NCI-H82 (cell line): ENCODE measurements around the gene TMEM176B.

Experiments used
- DNase-seq: peaks from one replicate; lab custom pipeline; 2025; lab: John Stamatoyannopoulos, UW

The TMEM176B gene

DNA sequence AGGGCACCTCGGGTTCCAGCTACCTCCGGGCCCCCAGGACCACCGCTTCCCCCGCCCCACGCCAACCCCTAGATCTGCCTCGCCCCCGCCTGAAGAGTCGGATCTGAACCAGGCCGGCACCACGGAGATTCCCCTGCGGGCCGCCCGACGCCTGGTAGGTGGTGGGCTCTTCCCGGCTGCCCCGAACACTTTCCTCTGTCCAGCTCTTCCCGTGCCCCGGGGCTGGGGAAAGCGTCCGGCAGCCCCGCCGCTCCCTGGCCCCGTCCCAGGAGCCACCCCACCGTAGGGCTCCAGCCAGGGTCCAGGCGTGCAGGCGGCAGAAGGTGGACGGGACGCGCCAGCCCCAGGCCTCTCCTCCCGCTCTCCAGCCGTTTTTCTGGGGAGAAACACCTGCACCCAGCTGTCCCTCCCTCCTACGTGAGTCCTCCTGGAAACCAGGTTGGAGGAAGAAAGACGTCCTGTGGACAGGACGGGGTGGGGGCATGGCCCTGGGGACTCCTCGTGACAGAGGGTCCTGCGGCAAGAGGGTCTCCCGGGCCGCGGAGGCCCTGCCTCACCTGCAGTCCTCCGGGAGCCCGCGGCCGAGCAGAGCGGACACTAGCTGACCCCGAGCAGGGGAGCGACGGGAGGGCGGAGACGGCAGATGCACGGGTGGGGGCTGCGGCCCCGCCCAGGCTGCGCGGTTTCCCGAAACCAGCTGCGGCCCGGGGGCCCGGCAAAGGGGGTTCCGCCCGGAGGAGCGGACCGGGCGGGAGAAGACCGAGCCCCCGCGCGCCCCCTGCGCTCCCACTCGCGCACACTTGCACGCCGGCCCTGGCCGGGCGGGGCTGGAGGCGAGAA is at the start of gene TMEM176B:
Gene TMEM176B (minus strand): TSS at position 624 of the 840 bp plus-strand sequence. CDS start 3,795 bp downstream, outside the sequence.
- DNase-seq, result no peak

DNA sequence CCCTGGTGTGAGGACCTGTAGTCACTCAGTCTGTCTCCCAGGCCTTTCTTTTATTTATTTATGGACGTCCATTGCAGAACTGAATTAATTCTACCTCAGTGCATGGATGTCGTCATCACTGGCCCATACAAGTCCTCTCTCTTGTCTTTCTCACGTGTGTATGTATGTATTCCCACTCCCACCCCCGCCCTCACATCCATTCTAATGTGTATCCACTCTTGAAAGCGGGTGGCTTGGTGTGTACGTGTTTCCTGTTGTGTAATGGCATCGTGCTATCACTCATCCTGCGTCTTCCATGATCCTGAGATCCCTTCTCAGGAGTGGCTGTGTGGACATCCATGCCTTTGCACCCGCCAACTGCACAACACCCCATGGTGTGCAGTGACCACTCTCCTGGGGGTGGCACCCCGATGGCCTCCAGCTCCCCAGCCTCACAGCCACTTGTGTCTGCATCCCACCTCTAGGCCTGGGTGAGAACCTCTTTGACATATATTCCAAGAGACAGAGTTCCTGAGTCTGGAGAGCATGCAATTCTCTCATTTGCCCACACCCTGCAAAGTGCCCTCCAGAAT is 49.1 kb upstream of the TMEM176B start:
- no peak for DNase-seq

DNA sequence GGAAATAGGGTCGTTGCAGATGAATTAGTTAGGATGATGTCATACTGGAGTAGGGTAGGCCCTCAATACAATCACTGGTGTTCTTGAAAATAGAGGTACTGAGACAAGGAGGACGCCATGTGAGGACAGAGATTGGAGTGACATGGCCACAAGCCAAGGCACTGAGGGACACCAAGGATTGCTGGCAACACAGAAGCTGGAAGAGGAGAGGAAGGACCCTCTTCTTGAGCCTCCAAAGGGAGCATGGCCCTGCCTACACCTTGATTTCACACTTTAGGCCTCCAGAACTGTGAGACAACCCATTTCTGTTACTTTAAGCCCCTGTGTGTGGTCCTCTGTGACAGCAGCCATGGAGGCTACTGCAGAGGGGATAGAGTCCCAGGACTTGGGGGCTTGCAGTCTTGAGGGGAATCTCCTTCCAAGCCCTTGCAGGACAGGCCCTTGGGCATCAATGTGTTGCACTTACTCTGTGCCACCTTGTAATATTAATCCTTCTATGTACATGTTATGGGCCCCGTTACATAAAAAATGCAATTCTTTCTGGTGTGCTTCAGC is 48.5 kb upstream of the TMEM176B start:
- no peak for DNase-seq

DNA sequence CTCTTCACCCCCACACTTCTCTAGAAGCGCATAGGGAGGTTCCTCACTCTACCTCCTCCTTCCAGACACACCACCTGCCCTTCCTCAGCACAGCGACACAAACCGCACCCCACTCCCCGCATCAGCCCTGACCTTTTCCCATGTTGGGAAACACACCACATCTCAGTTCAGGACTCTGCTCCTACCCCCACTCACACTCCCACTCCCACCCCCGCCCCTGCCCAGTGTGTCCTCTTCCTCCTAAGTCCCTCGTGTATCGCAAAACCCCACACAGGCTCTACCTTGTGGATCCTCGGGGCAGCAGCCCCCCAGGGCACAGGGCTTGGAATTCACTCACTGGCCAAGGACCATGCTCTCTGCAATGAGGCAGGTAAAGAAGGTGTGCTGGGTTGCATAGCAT is 47.9 kb upstream of the TMEM176B start:
- DNase-seq, result no peak

DNA sequence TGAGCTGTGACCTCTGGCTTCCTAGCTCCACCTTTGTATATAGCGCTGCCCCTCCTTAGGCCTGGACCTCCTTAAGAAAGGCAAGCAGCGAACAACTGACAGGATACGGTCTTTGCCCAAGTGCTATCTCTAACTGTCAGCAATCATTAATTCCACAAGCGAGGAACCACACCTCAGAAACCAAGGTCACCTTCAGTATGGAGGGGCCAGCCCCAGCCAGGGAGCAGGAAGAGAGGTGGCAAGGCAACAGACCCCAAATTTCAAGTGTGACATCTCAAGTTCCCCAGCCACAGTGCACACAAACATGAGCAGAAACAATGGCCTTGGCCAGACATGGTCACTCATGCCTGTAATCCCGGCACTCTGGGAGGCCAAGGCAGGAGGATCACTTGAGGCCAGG is 47.4 kb upstream of the TMEM176B start:
- DNase-seq, result no peak

DNA sequence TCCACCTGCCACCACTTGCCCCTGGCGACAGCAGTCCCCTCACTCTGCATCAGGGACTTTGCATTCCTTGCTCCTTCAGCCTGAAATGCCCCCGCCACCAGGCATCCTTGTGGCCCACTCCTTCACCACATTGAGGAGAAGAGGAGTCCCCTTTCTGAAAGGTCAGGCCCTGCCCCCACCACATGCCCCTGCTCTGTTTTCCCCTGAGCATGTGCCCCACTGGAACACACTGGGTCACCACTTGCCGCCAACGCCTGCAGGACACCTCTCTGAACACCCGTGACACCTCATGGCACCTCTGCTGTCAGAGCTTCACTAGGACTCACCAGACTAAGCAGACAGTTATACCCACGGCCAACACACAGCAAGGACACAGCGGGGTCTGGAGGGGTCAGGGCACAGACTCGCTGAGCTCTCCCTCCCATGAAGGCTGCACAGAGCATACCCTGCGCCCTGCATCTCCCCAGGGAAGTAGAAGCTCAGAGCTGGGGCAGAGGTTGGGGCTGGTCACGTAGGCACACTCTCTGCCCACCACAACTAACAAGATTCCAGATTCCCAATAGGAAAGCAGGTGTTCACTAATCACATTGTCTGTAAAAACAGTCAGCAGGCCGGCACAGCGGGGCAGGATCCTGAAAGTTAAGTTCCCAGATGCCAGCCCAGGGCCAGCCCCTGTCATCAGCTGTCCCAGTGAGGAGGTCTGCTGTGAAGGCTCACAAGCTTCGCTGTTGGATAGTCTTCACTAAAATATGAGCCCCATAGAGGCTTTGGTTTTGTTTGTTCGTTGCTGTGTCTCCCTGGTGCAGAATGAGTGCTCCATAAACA is 46.3 kb upstream of the TMEM176B start:
- peak; percentile 50 for DNase-seq

DNA sequence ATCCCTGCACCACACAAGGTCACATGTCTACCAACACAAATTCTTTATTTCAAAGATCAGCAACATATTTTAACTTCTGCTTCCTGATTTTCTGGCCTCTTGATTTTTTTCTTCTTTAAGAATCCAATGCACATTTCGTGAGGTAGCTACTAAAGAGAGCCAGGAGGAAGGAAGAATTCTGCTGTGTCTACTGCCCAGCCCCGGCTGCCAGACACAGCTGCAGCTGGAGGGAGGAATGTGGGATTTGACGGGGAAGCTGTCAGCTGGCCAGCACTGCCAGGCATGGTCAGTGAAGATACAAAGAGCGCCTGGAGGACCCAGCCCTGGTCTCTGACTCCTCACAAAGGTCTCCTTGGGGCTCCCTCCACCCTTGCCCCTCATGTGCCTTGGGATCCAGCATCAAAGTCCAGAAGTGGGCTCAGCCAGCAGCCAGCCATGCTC is 45.3 kb upstream of the TMEM176B start:
- no peak for DNase-seq

DNA sequence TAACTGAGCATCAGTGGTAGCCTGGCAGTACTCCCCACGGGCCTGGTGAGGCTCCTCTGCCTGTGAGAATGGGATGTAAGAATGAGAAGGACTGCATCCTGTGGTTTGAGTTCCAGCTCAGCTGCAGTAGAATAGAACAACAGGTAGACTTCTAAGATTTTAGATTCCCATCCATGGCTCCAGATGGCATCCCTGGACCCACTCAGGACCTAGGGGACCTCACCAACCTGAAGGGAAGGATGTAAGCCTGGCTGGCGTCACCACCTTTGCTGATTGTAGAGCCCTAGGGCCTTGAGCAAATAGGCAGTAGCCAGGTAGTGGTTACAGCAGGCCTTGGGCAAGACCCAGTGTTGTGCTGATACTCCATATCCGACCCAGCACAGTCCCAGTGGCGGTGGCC is 42.6 kb upstream of the TMEM176B start:
- no peak for DNase-seq

DNA sequence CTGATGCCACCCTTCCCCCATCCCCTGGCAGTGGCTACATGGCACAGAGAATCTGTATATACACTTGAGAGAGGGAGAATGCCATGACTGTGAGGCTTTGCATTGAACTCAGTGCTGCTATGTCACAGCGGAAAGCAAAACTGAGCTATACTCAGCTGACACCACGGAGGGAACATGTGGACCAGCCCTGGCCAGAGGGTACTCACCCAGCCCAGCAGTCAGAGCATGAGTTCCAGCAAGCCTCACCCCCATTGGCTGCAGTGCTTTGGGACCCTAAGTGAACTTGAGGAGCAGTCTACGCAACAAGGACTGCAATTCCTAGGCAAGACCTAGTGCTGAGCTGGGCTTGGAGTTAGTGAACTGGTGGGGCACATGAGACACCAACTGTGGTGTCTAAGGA is 41.9 kb upstream of the TMEM176B start:
- DNase-seq, result no peak

DNA sequence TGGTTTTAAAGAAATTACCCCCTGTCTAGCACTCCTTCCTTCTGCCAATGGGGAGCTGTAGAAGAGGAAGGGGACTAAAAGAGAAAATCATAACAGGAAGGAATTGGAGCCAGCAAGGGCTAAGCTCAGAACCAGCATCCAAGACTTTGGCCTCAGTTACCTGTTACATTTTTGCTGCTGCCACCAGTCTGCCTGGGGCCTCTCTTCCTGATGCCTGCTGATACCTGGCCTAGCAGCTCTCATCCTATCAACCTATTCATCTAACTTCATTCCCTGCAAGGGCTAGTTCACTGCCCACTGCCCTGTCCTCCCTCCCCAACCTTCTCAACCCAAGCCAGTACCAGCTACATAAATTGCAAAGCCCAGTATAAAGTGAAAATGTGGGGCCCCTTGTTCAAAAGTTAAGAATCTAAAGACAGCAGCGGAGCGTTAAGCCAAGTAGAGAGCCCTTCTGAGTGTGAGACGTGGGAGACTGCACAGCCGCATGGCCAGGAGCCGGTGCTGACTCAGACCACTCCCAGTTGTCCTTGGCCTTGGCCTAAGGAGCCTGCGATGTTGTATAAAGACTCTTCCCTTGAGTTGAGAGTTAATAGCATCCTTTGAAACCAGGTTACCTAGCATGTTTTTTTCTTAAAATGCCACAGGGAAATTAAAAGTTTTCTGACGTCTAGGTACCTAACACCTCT is 38.9 kb upstream of the TMEM176B start:
- no peak for DNase-seq

DNA sequence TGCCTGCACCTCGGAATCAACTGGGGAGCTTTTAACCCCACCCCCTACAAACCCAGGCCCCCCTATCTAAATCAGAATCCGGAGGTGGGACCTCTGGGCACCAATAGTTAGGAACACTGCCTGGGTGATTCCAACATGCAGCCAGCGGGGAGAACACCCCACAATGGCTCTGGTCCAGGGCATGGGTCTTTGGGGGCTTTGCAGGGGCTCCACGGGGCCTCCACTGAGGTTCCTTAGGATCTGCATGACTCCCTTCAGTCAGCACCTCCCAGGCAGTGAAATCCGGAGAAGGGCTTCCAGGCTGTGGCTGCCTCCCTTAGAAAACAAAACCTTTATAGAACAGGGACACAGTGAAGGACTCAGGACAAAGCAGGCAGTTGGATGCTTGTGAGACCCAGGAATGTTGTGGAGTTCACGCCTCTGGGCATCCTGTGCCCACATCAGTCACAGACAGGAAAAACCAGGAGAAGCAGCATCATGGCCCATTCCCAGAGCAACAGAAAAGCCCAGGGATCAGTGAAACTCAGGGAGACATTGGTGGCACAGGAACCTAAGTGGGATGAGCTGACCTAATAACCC is 35.6 kb upstream of the TMEM176B start:
- no peak for DNase-seq

DNA sequence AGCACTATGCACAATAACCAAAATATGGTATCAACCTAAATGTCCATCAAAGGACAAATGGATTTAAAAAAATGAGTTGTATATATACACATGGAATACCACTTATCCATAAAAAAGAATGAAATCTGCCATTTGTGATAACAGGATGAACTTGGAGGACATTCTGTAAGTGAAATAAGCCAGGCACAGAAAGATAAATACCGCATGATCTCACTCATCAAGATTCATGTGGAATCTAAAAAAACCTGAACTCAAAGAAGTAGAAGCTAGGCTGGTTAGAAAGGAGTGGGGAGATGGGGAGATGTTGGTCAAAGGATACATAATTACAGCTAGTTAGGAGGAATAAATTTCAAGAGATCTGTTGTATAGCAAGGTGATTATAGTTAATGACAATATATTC is 34.9 kb upstream of the TMEM176B start:
- no peak for DNase-seq

DNA sequence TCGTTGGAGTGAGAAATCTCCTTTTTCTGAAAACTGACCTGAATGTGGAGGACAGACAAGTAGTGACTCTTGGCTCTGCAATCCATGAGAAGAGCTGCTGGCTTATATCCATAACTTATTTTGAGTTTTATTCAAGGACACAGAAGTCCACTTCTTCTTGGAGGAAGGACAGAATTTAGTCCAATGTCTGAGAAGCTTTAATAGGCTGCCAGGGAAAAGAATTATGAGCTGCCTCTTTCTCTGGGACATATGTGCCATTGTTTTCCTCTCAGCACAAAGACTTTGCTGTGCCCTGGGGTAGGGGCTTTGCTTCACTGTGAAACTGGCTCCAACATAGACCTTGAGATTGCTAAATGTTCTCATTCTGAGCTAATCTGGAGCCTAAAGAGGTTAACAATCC is 31.7 kb upstream of the TMEM176B start:
- DNase-seq, result no peak

DNA sequence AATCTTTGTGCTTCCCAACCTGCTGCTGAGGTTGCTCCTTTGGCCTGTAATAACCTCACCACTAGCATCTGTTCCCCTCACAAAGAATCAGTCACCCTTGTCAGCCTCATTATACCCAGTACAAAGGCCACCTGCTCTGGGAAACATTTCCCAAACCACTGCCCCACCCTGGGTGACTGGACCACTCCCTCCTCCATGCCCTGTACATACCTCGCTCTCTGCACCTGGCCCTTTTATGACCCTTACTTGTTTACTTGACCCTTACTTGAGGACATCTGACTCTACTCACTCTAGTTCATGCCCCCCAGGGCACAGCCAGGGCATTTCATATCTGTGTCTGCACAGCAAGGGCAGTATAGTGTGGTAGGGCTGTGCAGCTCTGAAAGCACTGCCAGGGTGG is 30.8 kb upstream of the TMEM176B start:
- DNase-seq, result peak; percentile 75

DNA sequence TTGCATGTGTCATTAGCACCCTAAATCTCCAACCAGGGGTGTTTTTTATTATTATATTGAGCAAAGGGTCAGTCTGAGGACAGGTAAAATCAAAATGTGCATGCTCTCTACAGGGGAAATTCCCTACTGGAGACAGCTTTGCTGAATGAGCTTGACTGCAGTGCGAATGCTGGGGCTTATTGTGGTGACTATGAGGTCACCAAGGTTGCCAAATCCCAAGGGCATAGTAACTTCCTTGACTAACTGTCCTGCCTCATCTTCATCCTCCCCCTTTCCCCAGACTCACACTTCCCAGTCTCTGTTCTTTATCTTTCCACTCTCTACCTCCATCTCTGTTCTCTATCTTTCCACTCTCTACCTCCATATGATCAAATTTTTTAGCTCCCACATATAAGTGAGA is 29.3 kb upstream of the TMEM176B start:
- peak; percentile 54 for DNase-seq

DNA sequence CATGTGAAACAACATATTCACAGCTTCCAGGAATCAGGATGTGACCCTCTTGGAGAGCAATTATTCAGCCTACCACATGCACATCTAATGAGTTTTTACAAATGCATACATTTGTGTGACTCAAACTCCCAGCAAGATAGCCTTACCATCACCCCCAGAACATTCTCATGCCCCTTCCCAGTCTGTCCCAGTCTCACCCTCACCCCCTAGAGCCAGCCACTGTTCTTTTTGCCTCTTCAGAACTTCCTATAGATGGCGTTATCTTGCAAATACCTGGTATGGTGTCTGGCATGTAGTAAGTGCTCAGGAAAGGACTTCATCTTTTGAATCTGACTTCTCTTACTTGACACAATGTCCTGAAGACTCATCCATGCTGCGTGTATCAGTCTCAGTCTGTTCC is 28.2 kb upstream of the TMEM176B start:
- DNase-seq, result no peak

DNA sequence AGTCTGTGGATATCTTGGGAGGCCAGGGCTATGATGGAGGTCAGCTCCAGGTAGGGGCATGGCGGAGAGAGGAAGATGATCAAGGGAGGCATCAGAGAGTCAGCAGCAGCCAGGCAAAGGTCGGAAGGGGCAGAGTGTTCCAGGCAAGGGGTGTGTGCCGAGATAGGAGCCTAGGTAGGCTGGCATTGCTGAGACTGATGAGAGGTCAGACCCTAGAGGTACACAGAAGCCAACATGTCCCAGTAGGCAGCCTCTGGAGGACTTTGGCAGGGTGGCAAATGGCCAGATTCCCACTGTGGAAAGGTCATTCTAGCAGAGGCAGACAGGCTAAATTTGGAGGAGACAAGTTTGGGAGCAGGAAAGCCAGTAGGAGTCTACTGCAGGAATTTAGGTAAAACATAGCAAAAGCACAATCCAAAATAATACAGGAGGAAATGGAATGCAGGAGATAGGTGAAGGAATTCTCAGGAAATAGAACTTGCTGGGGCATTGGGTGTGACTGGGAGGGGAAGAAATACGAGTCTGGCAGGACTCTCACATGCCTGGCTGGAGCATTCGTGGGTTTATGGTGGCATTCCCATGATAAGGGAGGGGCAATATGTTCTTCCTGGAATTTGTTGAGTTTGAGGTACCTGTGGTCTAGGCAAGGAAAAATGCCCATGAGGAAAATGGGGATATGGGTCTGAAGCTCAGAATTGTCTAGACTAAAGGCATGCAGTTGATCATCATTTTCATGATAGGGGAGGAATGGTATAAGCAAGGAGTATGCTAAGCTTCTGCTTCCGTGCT is 26.1 kb upstream of the TMEM176B start:
- no peak for DNase-seq

DNA sequence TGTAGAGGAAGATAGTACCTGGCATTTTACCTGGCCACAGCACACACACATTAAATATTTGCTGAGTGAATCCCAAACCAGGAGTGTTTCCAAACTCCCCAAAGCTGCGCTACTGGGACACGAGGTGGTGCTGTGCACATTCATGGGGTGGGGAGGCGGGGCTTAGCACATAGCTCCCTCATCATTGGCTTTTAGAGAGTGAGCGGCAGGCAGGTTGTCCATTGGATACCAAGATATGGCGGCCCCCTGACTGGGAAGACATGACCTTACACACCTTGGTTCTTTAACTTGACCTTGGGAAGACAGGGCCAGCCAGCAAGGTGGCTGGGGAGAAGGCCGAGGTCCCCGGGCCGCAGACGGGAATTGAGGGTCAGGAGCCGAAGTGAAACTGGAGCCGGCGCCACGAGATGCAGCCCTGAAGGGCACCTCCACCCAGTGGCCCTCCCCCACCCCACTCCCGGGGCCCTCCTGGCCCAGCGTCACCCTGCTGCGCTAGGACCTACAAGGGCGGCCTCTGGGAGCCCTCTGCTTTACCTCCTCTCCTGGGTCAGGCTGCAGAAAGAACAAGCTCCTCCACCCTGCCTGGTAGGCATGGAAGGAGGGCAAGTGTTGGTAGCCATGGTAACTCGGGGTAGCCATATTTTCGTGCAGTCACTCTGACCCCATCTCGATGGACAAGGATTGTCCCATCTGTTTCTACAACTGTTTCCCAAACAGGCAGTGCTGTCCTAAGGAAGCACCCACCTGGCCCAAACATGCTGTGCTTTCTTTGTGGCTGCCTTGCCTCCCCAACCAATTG is 24.4 kb upstream of the TMEM176B start:
- no peak for DNase-seq

DNA sequence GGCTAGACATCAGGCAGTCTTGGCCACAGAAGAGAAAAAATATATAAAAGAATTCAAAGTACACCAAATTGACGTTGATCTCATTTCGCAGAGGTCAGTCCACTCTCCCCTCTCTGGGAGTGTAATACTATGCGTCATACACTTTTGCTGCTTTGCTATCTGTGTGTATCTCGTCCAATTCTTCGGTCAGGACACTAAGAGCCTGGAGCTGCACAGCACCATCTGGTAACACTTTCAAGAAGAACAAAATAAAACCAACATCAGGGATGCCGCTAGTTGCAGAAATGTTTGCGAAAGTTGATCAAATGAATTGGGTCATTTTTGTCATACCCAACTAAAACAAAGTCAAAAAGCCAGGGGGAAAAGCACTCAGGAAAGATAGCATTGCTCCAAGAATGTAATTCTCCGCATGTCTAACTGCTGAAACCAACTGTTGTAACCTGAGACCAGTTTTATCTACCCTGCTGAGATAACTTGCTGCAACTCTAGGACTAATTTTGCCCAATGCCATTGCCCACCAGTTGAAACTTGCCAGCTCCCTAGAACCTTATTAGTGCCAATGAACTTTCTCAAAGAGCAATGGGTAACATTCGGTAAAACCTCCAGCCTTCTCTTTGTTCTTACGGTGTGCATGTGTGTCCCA is 23.4 kb upstream of the TMEM176B start:
- DNase-seq, result no peak
